HepG2 (cell line): ENCODE data around the gene CALML6. TPM values are rescaled to one million over a fixed set of nuclear protein-coding genes. Genes with fewer than 3 reads are reported as not detected.

ENCODE experiments used
- HMG20A ChIP-seq: IDR thresholded peaks from 2 replicates; pipeline ENCODE4 v1.6.1; 2016; ENCODE audit warnings: borderline replicate concordance
- MBD4 ChIP-seq: IDR thresholded peaks from 2 replicates; pipeline ENCODE4 v1.6.1; 2012; ENCODE audit warnings: low read length, inconsistent platforms, borderline replicate concordance
- MIXL1 ChIP-seq: IDR thresholded peaks from 2 replicates; pipeline ENCODE4 v1.6.1; 2016
- REPIN1 ChIP-seq: sonication (generic); formaldehyde crosslinking; IDR thresholded peaks from 2 replicates; pipeline ENCODE4 v1.8.0; 2022; ENCODE audit warnings: missing genetic modification reagents, low read depth, mild to moderate bottlenecking, borderline replicate concordance
- TAF1 ChIP-seq: sonication (generic); formaldehyde crosslinking; IDR thresholded peaks from 2 replicates; pipeline ENCODE4 v1.4.0; 2020; ENCODE audit warnings: missing genetic modification reagents
- TEAD2 ChIP-seq: sonication (generic); formaldehyde crosslinking; IDR thresholded peaks from 2 replicates; pipeline ENCODE4 v1.9.0; 2021; ENCODE audit warnings: missing genetic modification reagents
- ZBTB7B ChIP-seq: sonication (generic); formaldehyde crosslinking; IDR thresholded peaks from 2 replicates; pipeline ENCODE4 v1.4.0; 2020; ENCODE audit warnings: missing genetic modification reagents
- ZC3H13 ChIP-seq: sonication (generic); formaldehyde crosslinking; IDR thresholded peaks from 2 replicates; pipeline ENCODE4 v1.8.1; 2023; ENCODE audit warnings: mild to moderate bottlenecking, missing genetic modification reagents, moderate library complexity
- ZFP82 ChIP-seq: sonication (generic); formaldehyde crosslinking; IDR thresholded peaks from 2 replicates; pipeline ENCODE4 v1.5.1; 2020; ENCODE audit warnings: mild to moderate bottlenecking, missing genetic modification reagents, borderline replicate concordance
- ZNF343 ChIP-seq: sonication (generic); formaldehyde crosslinking; IDR thresholded peaks from 2 replicates; pipeline ENCODE4 v1.4.0; 2020; ENCODE audit warnings: mild to moderate bottlenecking, missing genetic modification reagents
- ZNF577 ChIP-seq: sonication (generic); formaldehyde crosslinking; IDR thresholded peaks from 2 replicates; pipeline ENCODE4 v1.4.0; 2020; ENCODE audit warnings: mild to moderate bottlenecking, low read depth, missing genetic modification reagents, borderline replicate concordance
- ZNF589 ChIP-seq: sonication (generic); formaldehyde crosslinking; conservative IDR thresholded peaks from 2 replicates; pipeline ENCODE4 v1.8.0; 2022; ENCODE audit warnings: mild to moderate bottlenecking, moderate library complexity, missing genetic modification reagents
- polyA plus RNA-seq, 8 experiments: library from polyadenylated mRNA; depleted of rRNA in 3 of 8; stranded (reverse) in 7 of 8; unstranded in 1 of 8; fragments of >200 nt; fragmentation: Illumina TruSeq in 4 of 8; extraction: Trizol in 4 of 8; gene quantifications; 2 replicates each; pipeline versions ENCODE4 v1.2.1 to v1.2.3, GENCODE V29; 2011 to 2016; ENCODE audit warnings: low read depth in 4 of 8, missing spikeins in 1 of 8, mixed read lengths in 1 of 8; ENCODE audit not compliant: insufficient read depth in 1 of 8
- total RNA-seq, 5 experiments: library from RNA; depleted of rRNA; stranded (reverse); fragments of >200 nt; fragmentation: Illumina TruSeq; extraction: Trizol; gene quantifications; 2 replicates each; pipeline ENCODE4 v1.2.3, GENCODE V29; 2016; ENCODE audit warnings: low read depth in 1 of 5
- TF ChIP-seq, protein P1 (sequence below): sonication (generic); formaldehyde crosslinking; IDR thresholded peaks from 2 replicates; pipeline ENCODE4 v1.4.0; 2020; ENCODE audit warnings: mild to moderate bottlenecking, missing genetic modification reagents
- TF ChIP-seq, protein P2 (sequence below): sonication (generic); formaldehyde crosslinking; IDR thresholded peaks from 2 replicates; pipeline ENCODE4 v1.4.0; 2020; ENCODE audit warnings: missing genetic modification reagents, borderline replicate concordance
- TF ChIP-seq, protein P3 (sequence below): sonication (generic); formaldehyde crosslinking; IDR thresholded peaks from 2 replicates; pipeline ENCODE4 v1.4.0; 2020; ENCODE audit warnings: missing genetic modification reagents, borderline replicate concordance
- TF ChIP-seq, protein P4 (sequence below): sonication (generic); formaldehyde crosslinking; IDR thresholded peaks from 2 replicates; pipeline ENCODE4 v1.5.1; 2020; ENCODE audit warnings: missing genetic modification reagents, mild to moderate bottlenecking, borderline replicate concordance
- TF ChIP-seq, protein P5 (sequence below): sonication (generic); formaldehyde crosslinking; IDR thresholded peaks from 2 replicates; pipeline ENCODE4 v1.4.0; 2020; ENCODE audit warnings: missing genetic modification reagents

Gene CALML6
- total and polyA plus RNA-seq, 2 of the 13 experiments (the other 11 are each of a cell fraction or from before 2014, with no cell fraction given) = 0.11 to 0.12 TPM

DNA sequence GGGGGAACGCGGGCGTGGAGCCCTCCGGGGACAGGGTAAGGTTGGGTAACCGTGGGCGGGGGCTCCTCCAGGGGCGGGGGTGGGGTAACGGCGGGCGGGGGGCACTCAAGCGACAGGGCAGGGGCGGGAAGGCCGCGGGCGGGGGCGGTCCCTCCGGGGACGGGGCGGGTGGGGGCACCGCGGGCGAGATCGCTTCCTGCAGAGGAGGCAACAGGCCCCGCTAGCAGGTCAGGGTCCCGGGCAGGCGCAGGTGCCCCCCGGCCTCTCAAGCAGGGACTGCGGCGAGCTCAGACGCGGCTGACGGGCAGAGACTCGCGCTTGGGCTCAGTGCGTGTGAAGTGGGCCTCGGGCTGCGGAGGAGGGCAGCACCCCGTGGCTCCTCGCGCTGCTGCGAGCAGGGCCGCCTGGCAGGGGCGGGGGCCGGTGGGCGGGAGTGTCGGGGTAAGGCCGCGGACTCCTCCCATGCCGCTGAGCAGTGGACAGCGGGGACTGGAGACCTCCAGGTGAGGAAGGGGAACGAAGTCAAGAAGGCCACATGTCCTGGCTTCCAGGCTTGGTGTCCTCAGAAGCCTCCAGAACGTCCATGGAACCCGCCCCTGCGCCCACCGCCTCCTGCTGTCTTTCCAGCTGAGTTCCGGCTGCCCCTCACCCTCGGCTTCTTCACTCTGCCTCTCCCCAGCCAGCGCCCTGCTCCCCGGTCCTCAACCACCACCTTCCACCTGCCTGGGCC, 23.5 kb upstream of the CALML6 start (continued):
- TF ChIP-seq, protein P1, sequence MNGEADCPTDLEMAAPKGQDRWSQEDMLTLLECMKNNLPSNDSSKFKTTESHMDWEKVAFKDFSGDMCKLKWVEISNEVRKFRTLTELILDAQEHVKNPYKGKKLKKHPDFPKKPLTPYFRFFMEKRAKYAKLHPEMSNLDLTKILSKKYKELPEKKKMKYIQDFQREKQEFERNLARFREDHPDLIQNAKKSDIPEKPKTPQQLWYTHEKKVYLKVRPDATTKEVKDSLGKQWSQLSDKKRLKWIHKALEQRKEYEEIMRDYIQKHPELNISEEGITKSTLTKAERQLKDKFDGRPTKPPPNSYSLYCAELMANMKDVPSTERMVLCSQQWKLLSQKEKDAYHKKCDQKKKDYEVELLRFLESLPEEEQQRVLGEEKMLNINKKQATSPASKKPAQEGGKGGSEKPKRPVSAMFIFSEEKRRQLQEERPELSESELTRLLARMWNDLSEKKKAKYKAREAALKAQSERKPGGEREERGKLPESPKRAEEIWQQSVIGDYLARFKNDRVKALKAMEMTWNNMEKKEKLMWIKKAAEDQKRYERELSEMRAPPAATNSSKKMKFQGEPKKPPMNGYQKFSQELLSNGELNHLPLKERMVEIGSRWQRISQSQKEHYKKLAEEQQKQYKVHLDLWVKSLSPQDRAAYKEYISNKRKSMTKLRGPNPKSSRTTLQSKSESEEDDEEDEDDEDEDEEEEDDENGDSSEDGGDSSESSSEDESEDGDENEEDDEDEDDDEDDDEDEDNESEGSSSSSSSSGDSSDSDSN (CRISPR knock-in tag) = peak; percentile 86
- TF ChIP-seq, protein P2, sequence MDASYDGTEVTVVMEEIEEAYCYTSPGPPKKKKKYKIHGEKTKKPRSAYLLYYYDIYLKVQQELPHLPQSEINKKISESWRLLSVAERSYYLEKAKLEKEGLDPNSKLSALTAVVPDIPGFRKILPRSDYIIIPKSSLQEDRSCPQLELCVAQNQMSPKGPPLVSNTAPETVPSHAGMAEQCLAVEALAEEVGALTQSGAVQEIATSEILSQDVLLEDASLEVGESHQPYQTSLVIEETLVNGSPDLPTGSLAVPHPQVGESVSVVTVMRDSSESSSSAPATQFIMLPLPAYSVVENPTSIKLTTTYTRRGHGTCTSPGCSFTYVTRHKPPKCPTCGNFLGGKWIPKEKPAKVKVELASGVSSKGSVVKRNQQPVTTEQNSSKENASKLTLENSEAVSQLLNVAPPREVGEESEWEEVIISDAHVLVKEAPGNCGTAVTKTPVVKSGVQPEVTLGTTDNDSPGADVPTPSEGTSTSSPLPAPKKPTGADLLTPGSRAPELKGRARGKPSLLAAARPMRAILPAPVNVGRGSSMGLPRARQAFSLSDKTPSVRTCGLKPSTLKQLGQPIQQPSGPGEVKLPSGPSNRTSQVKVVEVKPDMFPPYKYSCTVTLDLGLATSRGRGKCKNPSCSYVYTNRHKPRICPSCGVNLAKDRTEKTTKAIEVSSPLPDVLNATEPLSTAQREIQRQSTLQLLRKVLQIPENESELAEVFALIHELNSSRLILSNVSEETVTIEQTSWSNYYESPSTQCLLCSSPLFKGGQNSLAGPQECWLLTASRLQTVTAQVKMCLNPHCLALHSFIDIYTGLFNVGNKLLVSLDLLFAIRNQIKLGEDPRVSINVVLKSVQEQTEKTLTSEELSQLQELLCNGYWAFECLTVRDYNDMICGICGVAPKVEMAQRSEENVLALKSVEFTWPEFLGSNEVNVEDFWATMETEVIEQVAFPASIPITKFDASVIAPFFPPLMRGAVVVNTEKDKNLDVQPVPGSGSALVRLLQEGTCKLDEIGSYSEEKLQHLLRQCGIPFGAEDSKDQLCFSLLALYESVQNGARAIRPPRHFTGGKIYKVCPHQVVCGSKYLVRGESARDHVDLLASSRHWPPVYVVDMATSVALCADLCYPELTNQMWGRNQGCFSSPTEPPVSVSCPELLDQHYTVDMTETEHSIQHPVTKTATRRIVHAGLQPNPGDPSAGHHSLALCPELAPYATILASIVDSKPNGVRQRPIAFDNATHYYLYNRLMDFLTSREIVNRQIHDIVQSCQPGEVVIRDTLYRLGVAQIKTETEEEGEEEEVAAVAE = no peak
- TF ChIP-seq ZBTB7B (CRISPR knock-in tag) = no peak; the same call in 1 of the 2 replicates
- peak; percentile 53; the same call in 1 of the 2 replicates for TF ChIP-seq ZNF343
- TF ChIP-seq, protein P3, sequence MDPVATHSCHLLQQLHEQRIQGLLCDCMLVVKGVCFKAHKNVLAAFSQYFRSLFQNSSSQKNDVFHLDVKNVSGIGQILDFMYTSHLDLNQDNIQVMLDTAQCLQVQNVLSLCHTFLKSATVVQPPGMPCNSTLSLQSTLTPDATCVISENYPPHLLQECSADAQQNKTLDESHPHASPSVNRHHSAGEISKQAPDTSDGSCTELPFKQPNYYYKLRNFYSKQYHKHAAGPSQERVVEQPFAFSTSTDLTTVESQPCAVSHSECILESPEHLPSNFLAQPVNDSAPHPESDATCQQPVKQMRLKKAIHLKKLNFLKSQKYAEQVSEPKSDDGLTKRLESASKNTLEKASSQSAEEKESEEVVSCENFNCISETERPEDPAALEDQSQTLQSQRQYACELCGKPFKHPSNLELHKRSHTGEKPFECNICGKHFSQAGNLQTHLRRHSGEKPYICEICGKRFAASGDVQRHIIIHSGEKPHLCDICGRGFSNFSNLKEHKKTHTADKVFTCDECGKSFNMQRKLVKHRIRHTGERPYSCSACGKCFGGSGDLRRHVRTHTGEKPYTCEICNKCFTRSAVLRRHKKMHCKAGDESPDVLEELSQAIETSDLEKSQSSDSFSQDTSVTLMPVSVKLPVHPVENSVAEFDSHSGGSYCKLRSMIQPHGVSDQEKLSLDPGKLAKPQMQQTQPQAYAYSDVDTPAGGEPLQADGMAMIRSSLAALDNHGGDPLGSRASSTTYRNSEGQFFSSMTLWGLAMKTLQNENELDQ = no peak
- no peak for TF ChIP-seq MBD4
- TF ChIP-seq ZFP82 (CRISPR knock-in tag) = no peak
- no peak for TF ChIP-seq MIXL1
- TF ChIP-seq HMG20A (CRISPR knock-in tag) = no peak
- no peak for TF ChIP-seq ZNF589 (CRISPR knock-in tag)
- TF ChIP-seq TEAD2 (CRISPR knock-in tag) = no peak
- TF ChIP-seq REPIN1 (CRISPR knock-in tag) = 0 out of 2 replicates have a peak, but pooled peaks have one; percentile 18
- TF ChIP-seq, protein P4, sequence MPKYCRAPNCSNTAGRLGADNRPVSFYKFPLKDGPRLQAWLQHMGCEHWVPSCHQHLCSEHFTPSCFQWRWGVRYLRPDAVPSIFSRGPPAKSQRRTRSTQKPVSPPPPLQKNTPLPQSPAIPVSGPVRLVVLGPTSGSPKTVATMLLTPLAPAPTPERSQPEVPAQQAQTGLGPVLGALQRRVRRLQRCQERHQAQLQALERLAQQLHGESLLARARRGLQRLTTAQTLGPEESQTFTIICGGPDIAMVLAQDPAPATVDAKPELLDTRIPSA = no peak
- peak; percentile 66; the same call in 1 of the 2 replicates for TF ChIP-seq TAF1 (CRISPR knock-in tag)
- TF ChIP-seq, protein P5, sequence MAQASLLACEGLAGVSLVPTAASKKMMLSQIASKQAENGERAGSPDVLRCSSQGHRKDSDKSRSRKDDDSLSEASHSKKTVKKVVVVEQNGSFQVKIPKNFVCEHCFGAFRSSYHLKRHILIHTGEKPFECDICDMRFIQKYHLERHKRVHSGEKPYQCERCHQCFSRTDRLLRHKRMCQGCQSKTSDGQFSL (CRISPR knock-in tag) = no peak
- no peak for TF ChIP-seq ZNF577 (CRISPR knock-in tag)
- TF ChIP-seq ZC3H13 = no peak
